Hematopoietic multipotent progenitor cell treated with erythropoietin and hydrocortisone succinate and interleukin-3 and kit ligand, for 4 days (in vitro differentiated cells): ENCODE measurements around the gene PARL.

ENCODE experiments used
- DNase-seq: peaks from one replicate; pipeline ENCODE4 v3.0.0-alpha.2; 2015

Gene PARL

DNA sequence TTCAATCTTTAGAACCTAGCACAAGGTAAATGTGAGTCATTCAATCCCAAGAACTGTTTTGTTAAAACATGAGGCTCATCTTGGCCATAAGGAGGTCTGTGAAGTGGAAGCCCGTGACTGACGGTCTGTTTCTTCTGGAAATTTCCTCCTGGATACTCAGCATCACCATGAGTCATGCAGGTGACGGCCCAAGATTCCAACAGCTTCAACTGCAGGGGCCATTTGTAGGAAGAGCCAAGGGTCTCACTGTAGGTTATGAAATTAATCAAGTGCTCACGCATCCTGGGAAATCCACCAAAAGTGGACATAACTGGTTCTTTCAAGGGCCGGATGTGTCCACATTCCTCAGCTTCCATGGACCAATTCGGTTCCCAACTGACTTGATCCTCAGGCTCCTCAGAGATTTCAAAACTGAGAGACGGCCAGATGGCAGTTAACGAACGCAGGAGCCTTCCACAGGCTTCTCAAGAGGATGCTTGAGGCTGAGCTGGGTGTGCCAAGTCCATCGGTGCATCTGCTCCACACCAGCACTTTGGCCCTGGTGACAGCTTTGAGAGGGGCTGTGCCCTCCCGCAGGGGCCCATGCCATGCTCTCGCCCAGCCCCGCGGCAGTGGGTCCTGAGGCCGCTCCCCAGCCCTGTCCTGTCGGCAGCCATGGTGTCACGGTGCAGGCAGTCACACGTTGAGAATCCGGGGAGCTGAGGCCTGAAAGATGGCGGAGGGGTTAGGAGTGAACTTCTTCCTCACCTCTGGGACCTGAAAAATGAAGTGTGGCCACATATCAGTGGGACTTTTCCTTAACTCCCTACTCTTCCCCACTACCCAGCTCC lies 67.8 kb downstream of the PARL start:
- no peak for DNase-seq

DNA sequence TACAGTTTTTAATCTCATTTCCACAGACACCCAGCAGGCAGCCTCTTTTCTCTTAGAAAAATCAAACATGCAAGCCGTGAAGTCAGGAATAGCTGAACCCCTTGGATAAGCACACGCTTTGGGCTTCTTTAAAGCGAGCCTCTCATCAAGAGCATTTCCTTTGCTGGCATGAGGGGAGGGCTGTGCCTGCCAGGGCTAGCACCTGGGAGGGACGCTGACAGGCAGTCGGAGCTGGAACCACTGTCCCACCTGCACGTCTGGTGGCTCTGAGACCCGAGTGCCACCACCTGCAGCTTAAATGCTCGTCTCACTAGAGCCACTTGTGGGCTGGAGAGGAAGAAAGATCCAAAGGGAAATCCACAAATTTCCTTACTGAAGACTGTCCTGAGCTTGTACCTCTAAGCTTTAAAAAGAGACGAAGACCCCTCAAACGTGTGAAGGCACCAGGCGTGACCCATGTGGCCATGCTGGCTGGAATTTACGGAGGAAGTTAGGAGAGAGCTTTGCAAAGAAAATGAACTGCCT lies 68.7 kb downstream of the PARL start:
- no peak for DNase-seq

DNA sequence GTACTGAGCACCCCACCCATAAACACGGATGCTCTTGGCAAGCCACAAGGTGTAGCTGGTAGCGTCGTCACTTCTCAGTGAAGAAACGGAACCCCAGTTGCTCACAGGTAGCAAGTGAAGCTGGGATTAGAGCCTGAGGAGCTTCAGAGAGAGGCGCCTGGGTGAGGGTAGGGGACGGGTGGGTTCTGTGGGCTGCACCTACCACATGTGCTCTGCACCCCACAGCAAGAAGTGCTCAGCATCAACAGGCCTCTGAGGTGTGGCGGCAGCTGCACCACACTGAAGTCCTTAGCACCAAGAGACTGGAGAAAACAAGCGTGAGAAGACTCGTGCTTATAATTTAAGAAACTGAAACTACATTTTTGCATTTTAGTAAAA lies 69.1 kb downstream of the PARL start:
- DNase-seq = no peak

- DNase-seq = no peak
Measured at GRCh38 chr3:183814240-183814639, 70.4 kb downstream of the PARL start.

DNA sequence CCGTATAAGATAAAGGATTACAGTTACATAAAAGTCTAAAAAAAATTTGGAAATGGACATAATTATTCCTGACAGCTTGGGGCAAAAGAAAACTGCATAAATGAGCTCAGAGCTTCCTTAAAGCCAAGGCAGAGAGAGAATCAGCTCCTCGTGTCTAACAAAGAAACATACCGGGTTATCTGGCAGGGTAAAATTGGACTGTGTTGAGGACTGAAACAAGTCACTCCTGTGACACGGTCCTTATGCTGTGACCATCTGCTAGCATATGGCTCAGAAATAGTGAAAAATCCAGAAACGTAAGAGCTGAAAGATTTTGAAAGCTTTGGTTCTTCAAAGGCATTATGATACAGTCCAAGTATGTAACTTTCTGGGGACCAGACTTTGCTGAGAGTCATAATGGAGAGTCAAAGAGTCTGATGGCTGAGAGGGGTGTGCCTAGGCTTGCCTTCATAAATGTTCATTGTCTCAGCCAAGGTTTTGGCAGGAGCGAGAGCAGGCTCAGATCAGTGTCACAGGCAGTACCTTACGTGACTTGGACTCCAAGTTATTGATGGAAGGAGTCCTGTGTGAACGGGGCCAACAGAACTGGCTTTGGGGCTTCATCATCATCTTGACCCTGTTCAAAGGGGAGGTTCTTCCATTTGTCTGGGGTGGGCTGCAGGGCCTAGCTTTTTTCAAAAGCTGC lies 71.8 kb downstream of the PARL start:
- no peak for DNase-seq

- DNase-seq = no peak
Measured at GRCh38 chr3:183811638-183812037, 73.0 kb downstream of the PARL start.

- DNase-seq = no peak
Measured at GRCh38 chr3:183810643-183811594, 73.8 kb downstream of the PARL start.

- DNase-seq = no peak
Measured at GRCh38 chr3:183809270-183809669, 75.4 kb downstream of the PARL start.

DNA sequence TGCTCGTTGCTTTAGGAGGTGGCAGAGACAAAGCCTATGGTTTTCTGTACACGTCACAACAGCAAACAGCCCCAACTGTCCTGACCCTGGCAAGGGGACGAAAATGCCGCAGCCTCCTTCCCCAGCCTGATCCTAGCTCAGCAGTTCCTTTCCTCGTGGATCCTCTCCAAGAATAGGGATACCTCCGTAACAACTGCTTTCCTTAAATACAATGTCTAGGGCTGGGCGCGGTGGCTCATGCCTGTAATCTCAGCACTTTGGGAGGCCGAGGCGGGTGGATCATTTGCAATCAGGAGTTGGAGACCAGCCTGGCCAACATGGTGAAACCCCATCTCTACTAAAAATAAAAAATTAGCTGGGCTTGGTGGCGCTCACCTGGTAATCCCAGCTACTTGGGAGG lies 76.3 kb downstream of the PARL start:
- DNase-seq = no peak

GRCh38 chr3:183807881-183808280 lies 76.8 kb downstream of the PARL start:
- DNase-seq = no peak

- no peak for DNase-seq
Measured at GRCh38 chr3:183807209-183807728, 77.4 kb downstream of the PARL start.

- DNase-seq = no peak
Measured at GRCh38 chr3:183802989-183803388, 81.7 kb downstream of the PARL start.

- DNase-seq = no peak
Measured at GRCh38 chr3:183801601-183802000, 83.1 kb downstream of the PARL start.

DNA sequence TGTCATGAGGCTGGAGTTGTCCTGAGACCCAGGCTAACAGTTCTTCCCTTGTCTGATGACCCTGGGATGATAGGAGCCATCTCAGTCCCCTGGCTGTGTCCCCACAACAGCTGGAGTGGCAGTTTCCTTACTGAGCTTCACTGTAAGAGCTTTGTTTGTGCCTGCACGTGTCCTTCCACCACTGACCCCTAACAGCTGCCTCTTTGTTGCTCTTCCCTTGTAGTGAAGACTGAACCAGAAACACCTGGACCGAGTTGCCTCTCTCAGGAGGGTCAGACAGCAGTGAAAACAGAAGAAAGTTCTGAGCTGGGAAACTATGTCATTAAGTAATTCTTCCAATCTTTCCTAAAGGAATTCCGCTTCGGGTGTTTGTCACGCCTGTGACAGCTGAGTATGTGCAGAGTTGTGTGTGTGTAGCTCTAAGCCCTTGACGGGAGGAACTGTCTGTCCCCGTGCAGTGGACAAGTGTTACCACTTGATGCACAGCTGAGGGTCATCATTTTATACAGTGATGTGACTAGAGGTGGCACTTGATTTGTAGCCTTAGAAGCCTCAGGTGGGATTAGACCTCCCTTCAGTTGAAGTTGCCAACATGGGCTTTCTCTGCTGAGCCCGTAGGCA lies 84.3 kb downstream of the PARL start:
- no peak for DNase-seq

DNA sequence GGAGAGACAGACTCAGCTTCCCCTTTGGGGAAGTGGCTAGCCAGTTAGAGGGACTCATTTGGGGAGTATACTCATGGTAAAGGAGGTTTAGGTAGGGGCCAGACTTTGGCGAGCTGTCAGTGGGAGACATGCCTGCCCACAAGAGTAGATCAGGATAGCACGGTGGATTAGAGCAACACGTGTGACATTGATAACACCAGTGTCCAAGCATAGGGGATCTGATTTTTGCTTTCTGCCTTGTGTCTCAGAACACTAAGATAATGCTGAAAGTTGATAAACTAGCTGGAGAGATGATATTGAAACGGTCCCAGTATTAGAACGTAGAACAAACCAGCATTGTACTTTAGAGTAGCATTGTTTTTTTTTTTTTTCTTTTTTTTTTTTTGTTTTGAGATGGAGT lies 85.2 kb downstream of the PARL start:
- peak; percentile 28 for DNase-seq

- no peak for DNase-seq
Measured at GRCh38 chr3:183797996-183798395, 86.7 kb downstream of the PARL start.

GRCh38 chr3:183796372-183796771 lies 88.3 kb downstream of the PARL start:
- DNase-seq = no peak

- no peak for DNase-seq
Measured at GRCh38 chr3:183794452-183794851, 90.2 kb downstream of the PARL start.

- DNase-seq = peak; percentile 30
Measured at GRCh38 chr3:183792976-183793375, 91.7 kb downstream of the PARL start.

DNA sequence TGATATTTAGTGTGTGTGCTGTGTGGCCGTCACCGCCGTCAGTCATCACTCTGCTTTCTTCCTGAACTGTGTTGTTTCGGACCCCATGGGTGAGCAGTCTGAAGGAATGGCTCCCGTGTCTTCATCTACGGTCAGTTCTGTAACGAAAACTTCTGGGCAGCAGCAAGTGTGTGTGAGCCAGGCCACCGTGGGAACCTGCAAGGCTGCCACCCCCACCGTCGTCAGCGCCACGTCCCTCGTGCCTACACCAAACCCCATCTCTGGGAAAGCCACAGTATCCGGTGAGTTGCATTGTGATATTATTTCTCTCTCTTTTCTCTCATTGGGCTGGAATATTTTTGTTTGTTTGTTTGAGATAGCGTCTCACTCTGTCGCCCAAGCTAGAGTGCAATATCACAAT lies 94.0 kb downstream of the PARL start:
- no peak for DNase-seq

- no peak for DNase-seq
Measured at GRCh38 chr3:183789826-183790225, 94.9 kb downstream of the PARL start.

GRCh38 chr3:183784503-183784902 lies 100.2 kb downstream of the PARL start:
- DNase-seq = peak; percentile 53
